Hematopoietic multipotent progenitor cell (in vitro differentiated cells): ENCODE measurements around the gene DTNA. TPM values are rescaled to one million over a fixed set of nuclear protein-coding genes. Genes with fewer than 3 reads are reported as not detected.
"Not testable (repeated sequence)": the region's sequence is repeated elsewhere in the genome, so short reads cannot be mapped to it uniquely, and the experiment has no call there.

Experiments
- DNase-seq, 3 donors: peaks; one replicate each; pipeline ENCODE4 v3.0.0-alpha.2; 2011 to 2015; ENCODE audit warnings: low read depth in 2 of 3, low spot score in 2 of 3
- total RNA-seq: library from RNA; depleted of rRNA; stranded (reverse); fragments of >200 nt; gene quantifications from one replicate; pipeline ENCODE4 v1.2.3, GENCODE V29; 2012

DTNA gene
- total RNA-seq, 1 donor = under 0.01 TPM

DNA sequence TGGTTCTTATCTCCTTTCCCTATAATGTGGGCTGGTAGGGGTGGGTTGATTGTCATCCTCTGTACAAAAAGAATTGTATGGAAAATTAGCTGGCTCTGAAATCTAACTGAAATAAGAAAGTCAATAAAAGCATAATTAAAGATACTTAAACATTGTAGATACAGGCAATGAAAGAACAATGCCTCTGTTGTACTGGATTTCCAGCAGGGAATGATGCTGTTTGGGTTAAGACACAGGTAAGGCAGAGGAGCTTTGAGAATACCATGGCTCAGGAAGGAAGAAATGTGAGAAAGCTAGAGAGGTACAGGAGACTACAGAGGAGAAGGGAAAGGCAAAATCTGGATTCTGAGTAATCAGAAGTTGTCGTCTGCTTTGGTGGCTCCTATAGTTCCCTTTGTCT, 10.1 kb downstream of the DTNA start:
- DNase-seq = no peak

GRCh38 chr18:34723143-34723542, 13.0 kb downstream of the DTNA start:
- DNase-seq = no peak

DNA sequence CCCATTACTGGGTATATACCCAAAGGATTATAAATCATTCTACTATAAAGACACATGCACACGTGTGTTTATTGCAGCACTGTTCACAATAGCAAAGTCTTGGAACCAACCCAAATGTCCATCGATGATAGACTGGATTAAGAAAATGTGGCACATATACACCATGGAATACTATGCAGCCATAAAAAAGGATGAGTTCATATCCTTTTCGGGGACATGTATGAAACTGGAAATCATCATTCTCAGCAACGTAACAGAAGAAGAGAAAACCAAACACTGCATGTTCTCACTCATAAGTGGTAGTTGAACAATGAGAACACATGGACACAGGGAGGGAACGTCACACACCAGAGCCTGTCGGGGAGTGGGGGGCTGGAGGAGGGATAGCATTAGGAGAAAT, 15.6 kb downstream of the DTNA start:
- DNase-seq = not testable (repeated sequence)

- DNase-seq = no peak
Measured at GRCh38 chr18:34726286-34727004, 16.3 kb downstream of the DTNA start.

- DNase-seq = peak in 2 of 3 donors; percentile 22 to 60
Measured at GRCh38 chr18:34729264-34729663, 19.2 kb downstream of the DTNA start.

GRCh38 chr18:34729740-34730355, 19.8 kb downstream of the DTNA start:
- DNase-seq = peak in 2 of 3 donors; percentile 18 to 62

- DNase-seq = no peak
Measured at GRCh38 chr18:34730774-34731173, 20.7 kb downstream of the DTNA start.

- DNase-seq = no peak
Measured at GRCh38 chr18:34734056-34734455, 24.0 kb downstream of the DTNA start.

GRCh38 chr18:34734526-34734925, 24.4 kb downstream of the DTNA start:
- not testable (repeated sequence) for DNase-seq

GRCh38 chr18:34738175-34738894, 28.2 kb downstream of the DTNA start:
- DNase-seq = no peak

GRCh38 chr18:34740101-34740500, 30.0 kb downstream of the DTNA start:
- DNase-seq = no peak

DNA sequence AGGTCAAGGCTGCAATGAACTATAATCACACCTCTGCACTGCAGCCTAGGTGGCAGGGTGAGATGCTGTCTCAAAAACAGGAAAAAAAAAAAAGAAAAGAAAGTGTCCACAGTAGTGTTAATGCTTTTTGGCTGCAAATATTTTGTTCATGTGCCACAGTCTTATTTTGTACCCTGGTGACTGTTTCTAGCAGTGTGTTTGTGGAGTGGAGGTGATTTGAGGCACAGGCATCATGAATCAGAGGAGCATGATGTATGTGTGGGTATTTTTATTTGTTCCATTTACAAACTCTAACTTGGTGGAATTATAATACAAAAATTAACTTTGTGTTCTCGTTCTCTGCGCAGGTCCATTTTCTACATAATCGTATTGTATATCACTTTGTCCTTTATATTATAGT, 30.6 kb downstream of the DTNA start:
- no peak for DNase-seq

DNA sequence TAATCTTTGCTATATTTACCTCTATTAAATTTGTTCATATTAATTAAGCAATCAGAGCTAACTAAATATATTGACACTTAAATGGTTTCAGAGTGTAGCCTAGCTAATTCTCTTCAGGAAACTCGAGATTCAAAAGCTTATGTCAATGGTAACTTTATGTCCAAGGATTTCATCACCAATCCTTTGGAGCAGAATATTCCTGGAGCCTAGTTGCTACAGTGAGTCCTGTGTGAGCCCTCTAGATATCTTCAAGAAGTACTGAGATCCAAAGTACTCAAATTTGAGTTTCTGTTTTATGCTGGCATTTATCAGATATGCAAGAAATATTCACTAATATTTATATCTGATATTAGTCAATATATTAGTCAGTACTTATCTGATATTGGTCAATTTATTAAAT, 31.3 kb downstream of the DTNA start:
- DNase-seq = no peak

DNA sequence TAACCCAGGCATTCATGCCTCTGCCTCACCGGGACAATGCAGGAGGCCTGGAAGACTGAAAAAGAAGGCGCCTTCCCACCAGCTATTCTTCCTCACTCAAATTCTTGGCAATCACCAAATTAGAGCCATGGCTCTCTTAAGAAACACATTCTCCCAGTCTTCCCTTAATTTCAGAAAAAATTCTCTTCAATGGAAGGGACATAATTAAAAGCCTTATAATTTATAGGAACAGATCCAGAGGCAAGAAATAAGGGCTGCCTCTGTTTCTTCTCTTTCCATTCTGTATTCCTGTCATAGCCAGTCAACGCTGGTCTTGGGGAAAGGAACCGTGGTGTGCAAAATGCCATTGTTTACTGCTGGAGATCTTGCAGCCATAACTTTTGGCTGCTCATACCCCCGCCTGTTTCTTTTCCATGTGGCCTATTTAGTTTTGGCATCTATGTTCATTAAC, 32.8 kb downstream of the DTNA start:
- DNase-seq = no peak

- DNase-seq = no peak
Measured at GRCh38 chr18:34744569-34744968, 34.5 kb downstream of the DTNA start.

- no peak for DNase-seq
Measured at GRCh38 chr18:34746614-34747013, 36.5 kb downstream of the DTNA start.

GRCh38 chr18:34749721-34750120, 39.6 kb downstream of the DTNA start:
- no peak for DNase-seq

DNA sequence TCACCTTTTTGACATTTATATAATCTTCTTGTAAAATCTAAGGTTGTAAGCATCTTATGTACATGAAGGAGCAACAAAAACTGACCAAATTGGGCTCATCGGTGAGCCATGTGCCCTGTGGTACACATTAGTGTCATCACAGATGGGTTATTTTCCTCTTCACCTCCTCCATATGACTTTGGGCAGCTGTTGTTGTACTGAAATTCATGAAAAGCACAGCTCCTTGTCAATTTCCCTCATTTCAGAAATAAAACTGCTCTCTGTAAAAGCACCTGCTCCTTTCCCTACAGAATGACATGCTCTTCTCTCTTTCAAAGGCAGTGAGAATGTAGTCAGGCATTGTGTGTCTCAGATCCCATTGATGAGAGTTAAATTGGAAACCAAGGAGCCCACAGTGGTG, 42.0 kb downstream of the DTNA start:
- DNase-seq = no peak

- no peak for DNase-seq
Measured at GRCh38 chr18:34754300-34754699, 44.2 kb downstream of the DTNA start.

GRCh38 chr18:34757666-34758065, 47.6 kb downstream of the DTNA start:
- no peak for DNase-seq

DNA sequence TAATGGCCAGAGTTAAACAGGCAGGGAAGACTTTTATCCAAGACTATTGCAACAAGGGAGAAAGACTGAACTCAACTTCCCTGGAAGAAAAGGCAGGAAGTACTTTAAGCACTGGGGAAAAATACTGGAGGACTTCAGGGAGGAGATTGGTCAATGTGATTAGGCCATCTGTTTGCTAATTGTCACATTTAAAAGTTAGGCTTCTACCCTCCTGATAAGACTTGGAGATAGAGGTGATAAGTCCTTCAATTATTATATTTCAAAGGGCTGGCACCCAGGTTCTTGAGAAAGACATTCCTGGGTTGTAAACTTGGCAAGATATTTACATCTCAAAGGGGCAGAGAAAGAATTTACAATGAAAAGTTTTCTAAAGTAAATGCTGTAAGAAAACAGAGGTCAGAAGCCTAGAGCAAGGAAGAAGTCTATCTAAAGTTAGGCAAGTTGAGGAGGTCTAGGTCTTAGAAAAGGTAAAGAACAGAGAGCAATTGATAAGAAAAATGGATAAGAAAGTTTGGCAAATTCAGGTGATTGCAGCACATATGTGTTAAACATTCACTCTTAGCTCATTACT, 48.4 kb downstream of the DTNA start:
- no peak for DNase-seq
